Measurements from ENCODE around the gene TPM4. TPM values are rescaled to one million over a fixed set of nuclear protein-coding genes. Genes with fewer than 3 reads are reported as not detected.
A peak's percentile ranks its signal among the peaks of the same experiment; 100 is the strongest.

Gene TPM4
- total RNA-seq, 1 experiment from 2014 or later, result 219 TPM

DNA sequence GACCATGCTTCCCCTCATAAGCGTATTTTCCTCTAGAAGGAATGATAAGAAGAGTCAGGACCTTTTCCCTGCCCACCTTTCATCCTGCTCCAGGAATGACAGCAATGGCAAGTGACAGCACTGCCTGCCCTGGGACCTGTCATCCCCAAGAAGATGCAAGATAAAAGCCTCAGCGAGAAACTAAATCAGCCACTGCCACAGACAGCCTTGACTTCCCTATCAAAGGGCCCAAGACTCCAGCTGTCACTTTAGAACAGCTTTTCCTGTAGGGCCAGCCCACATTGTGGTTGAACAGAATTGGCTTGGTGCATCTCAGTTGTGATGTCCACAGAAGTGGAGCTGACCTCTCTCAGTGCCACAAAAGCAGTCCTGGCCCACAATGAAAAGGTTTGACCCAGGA lies 36.5 kb downstream of the TPM4 start:
- TF ChIP-seq, protein P1, sequence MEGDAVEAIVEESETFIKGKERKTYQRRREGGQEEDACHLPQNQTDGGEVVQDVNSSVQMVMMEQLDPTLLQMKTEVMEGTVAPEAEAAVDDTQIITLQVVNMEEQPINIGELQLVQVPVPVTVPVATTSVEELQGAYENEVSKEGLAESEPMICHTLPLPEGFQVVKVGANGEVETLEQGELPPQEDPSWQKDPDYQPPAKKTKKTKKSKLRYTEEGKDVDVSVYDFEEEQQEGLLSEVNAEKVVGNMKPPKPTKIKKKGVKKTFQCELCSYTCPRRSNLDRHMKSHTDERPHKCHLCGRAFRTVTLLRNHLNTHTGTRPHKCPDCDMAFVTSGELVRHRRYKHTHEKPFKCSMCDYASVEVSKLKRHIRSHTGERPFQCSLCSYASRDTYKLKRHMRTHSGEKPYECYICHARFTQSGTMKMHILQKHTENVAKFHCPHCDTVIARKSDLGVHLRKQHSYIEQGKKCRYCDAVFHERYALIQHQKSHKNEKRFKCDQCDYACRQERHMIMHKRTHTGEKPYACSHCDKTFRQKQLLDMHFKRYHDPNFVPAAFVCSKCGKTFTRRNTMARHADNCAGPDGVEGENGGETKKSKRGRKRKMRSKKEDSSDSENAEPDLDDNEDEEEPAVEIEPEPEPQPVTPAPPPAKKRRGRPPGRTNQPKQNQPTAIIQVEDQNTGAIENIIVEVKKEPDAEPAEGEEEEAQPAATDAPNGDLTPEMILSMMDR (IDR thresholded peaks at IDR 0.05; ENCODE audit: unreplicated experiment), result no peak
- CTCF ChIA-PET, result interaction anchor here (0.5 to 0.6 kb wide), 3 partner anchors 23 to 570 kb away, joined by 3 to 4 read pairs (median 3); no protein-coding TSS in a partner anchor
- H3K36me3 Mint-ChIP-seq (ENCODE audit: insufficient read depth, unreplicated experiment), result peaks cover 27% of the 10 kb centered on the region
- no peaks in the 10 kb centered on the region for H3K27me3 Mint-ChIP-seq (ENCODE audit: unreplicated experiment)
- no peaks in the 10 kb centered on the region for H3K4me1 Mint-ChIP-seq (ENCODE audit: low read depth, unreplicated experiment)
- intact Hi-C loops (cut with micrococcal nuclease; ENCODE audit: unreplicated experiment), result loop anchor here (10.0 kb wide), 2 partner anchors 48 to 72 kb away; partner anchors contain the start of gene FAM32A
- no peak for DNase-seq
- H3K9me3 Mint-ChIP-seq (ENCODE audit: low read depth, unreplicated experiment), result no peaks in the 10 kb centered on the region
- no TSS peak for BruUV-seq (replicated peaks)
- peak overlapping the region; percentile 84 for H3K4me3 Mint-ChIP-seq (ENCODE audit: low read depth, unreplicated experiment)
- H3K27ac Mint-ChIP-seq (ENCODE audit: unreplicated experiment), result no peak overlapping the region

DNA sequence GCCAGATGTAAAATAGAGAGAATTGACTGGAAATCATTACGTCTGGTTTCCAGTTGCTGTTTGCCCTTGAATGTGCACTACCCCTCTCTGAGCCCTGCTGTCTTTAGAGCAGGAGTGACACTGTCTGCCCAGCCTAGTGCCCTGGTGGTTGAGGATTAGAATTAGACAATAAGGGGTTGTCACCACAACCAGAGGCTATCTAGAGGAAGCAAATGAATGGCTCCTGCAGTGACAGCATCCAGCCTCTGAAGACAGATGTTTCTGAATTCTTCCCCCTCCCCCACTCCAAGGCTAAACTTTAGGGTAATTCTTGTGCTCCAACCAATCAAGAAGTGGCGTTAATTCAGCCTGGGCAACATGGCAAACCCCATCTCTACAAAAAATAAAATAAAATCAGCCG lies 37.4 kb downstream of the TPM4 start:
- DNase-seq, result no peak
- Mint-ChIP-seq H3K9me3 (ENCODE audit: low read depth, unreplicated experiment) (no peaks in the 10 kb centered on the region), H3K27me3 (ENCODE audit: unreplicated experiment) (no peaks in the 10 kb centered on the region), H3K36me3 (ENCODE audit: insufficient read depth, unreplicated experiment) (peaks cover 27% of the 10 kb centered on the region), H3K4me1 (ENCODE audit: low read depth, unreplicated experiment) (no peaks in the 10 kb centered on the region), H3K4me3 (ENCODE audit: low read depth, unreplicated experiment) (no peak overlapping the region), H3K27ac (ENCODE audit: unreplicated experiment) (no peak overlapping the region)
- BruUV-seq (replicated peaks), result no TSS peak
- intact Hi-C loops (cut with micrococcal nuclease; ENCODE audit: unreplicated experiment), result loop anchor here (10.0 kb wide), 2 partner anchors 49 to 71 kb away; partner anchors contain the start of gene FAM32A
- TF ChIP-seq, protein P1 (IDR thresholded peaks at IDR 0.05; ENCODE audit: unreplicated experiment), result no peak
- CTCF ChIA-PET, result no interaction called here

DNA sequence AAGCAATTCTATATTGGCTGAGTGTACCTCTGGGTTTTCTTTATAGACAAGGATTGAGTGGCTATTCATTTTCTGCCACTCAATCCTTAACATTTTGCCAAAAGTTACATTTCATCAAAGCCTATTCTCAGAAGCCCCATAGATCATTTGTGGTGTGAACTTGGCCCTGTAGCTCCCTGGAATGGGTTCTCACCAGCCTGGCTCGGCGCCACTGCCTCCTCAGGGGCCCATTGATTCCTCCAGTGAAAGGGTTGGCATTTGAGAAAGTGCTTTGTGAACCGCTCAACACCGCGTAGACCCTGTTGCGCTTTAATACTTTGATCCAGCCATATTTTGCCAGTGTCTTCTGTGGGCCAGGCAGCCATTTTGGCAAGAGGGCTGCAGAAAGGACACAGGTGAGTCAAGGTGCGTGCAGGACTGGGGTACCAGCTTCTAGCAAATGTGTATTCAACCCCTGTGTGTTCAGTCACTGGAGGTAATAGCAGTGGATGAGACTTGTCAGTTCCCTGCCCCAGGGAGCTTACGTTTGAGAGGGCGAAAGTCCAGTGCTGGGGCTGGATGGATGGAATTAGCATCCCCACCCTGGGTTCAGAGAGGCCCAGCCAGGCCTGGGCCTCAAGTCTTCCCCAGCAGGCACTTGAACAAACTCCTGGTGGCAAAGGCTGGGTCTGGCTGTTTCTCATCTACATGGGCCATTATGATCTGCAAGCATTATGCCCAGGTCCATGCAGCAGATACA lies 39.2 kb downstream of the TPM4 start:
- Mint-ChIP-seq H3K9me3 (ENCODE audit: low read depth, unreplicated experiment) (no peaks in the 10 kb centered on the region), H3K4me1 (ENCODE audit: low read depth, unreplicated experiment) (no peaks in the 10 kb centered on the region), H3K4me3 (ENCODE audit: low read depth, unreplicated experiment) (no peak overlapping the region), H3K27ac (ENCODE audit: unreplicated experiment) (no peak overlapping the region), H3K36me3 (ENCODE audit: insufficient read depth, unreplicated experiment) (peaks cover 37% of the 10 kb centered on the region), H3K27me3 (ENCODE audit: unreplicated experiment) (no peaks in the 10 kb centered on the region)
- no peak for DNase-seq
- TF ChIP-seq, protein P1 (IDR thresholded peaks at IDR 0.05; ENCODE audit: unreplicated experiment), result no peak
- intact Hi-C loops (cut with micrococcal nuclease; ENCODE audit: unreplicated experiment), result loop anchor here (10.0 kb wide), 2 partner anchors 51 to 69 kb away; partner anchors contain the start of gene FAM32A
- CTCF ChIA-PET, result no interaction called here
- no TSS peak for BruUV-seq (replicated peaks)

DNA sequence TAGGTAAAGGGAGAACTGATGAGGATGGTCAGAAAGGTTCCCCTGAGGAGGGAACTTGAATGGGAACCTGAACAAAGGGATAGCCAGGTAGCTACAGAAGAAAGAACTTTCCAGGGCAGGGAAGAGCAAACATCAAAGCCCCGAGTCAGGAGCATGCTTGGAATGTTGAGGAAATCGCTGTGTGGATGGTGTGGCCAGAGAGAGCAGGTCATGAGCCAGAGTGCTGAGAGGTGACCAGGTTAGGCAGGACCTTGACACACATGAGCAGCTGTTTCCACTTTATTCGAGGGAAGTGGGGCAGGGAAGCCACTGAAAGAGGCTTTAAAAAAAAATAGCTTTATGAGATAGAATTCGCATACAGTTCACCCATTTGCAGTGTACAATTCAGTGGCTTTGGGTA lies 39.8 kb downstream of the TPM4 start:
- Mint-ChIP-seq H3K27ac (ENCODE audit: unreplicated experiment) (no peak overlapping the region), H3K4me1 (ENCODE audit: low read depth, unreplicated experiment) (no peaks in the 10 kb centered on the region), H3K27me3 (ENCODE audit: unreplicated experiment) (no peaks in the 10 kb centered on the region), H3K9me3 (ENCODE audit: low read depth, unreplicated experiment) (no peaks in the 10 kb centered on the region), H3K4me3 (ENCODE audit: low read depth, unreplicated experiment) (no peak overlapping the region), H3K36me3 (ENCODE audit: insufficient read depth, unreplicated experiment) (peaks cover 34% of the 10 kb centered on the region)
- TF ChIP-seq, protein P1 (IDR thresholded peaks at IDR 0.05; ENCODE audit: unreplicated experiment), result no peak
- no peak for DNase-seq
- intact Hi-C loops (cut with micrococcal nuclease; ENCODE audit: unreplicated experiment), result loop anchor here (10.0 kb wide), 2 partner anchors 51 to 69 kb away; partner anchors contain the start of gene FAM32A
- CTCF ChIA-PET, result no interaction called here
- no TSS peak for BruUV-seq (replicated peaks)

Measured in Calu3 (cell line).